ENCODE measurements around the gene LMOD1.
"Not testable (repeated sequence)": the region's sequence is repeated elsewhere in the genome, so short reads cannot be mapped to it uniquely, and the experiment has no call there.

The LMOD1 gene

GRCh38 chr1:201947697-201948008 lies 1.3 kb upstream of the LMOD1 start:
- no peak for DNase-seq (ENCODE audit: low spot score)

- no peak for DNase-seq (ENCODE audit: low spot score)
Measured at GRCh38 chr1:201945863-201946223, 505 bp downstream of the LMOD1 start.

- peak; percentile 23 for DNase-seq (ENCODE audit: low spot score)
Measured at GRCh38 chr1:201945157-201945556, 1.2 kb downstream of the LMOD1 start.

GRCh38 chr1:201944639-201945038 lies 1.7 kb downstream of the LMOD1 start:
- no peak for DNase-seq (ENCODE audit: low spot score)

- no peak for DNase-seq (ENCODE audit: low spot score)
Measured at GRCh38 chr1:201944002-201944401, 2.3 kb downstream of the LMOD1 start.

- no peak for DNase-seq (ENCODE audit: low spot score)
Measured at GRCh38 chr1:201942129-201942495, 4.2 kb downstream of the LMOD1 start.

GRCh38 chr1:201941420-201942128 lies 4.8 kb downstream of the LMOD1 start:
- DNase-seq (ENCODE audit: low spot score), result no peak

GRCh38 chr1:201940316-201940715 lies 6.0 kb downstream of the LMOD1 start:
- DNase-seq (ENCODE audit: low spot score), result not testable (repeated sequence)

GRCh38 chr1:201939574-201939973 lies 6.8 kb downstream of the LMOD1 start:
- DNase-seq (ENCODE audit: low spot score), result no peak

- DNase-seq (ENCODE audit: low spot score), result no peak
Measured at GRCh38 chr1:201939148-201939547, 7.2 kb downstream of the LMOD1 start.

GRCh38 chr1:201938440-201939035 lies 7.8 kb downstream of the LMOD1 start:
- DNase-seq (ENCODE audit: low spot score), result no peak

- peak; percentile 63 for DNase-seq (ENCODE audit: low spot score)
Measured at GRCh38 chr1:201937624-201938213, 8.6 kb downstream of the LMOD1 start.

GRCh38 chr1:201933840-201934430 lies 12.4 kb downstream of the LMOD1 start:
- no peak for DNase-seq (ENCODE audit: low spot score)

- no peak for DNase-seq (ENCODE audit: low spot score)
Measured at GRCh38 chr1:201930803-201931202, 15.5 kb downstream of the LMOD1 start.

GRCh38 chr1:201930137-201930536 lies 16.2 kb downstream of the LMOD1 start:
- no peak for DNase-seq (ENCODE audit: low spot score)

- DNase-seq (ENCODE audit: low spot score), result no peak
Measured at GRCh38 chr1:201928266-201928665, 18.1 kb downstream of the LMOD1 start.

GRCh38 chr1:201925981-201926645 lies 20.2 kb downstream of the LMOD1 start:
- no peak for DNase-seq (ENCODE audit: low spot score)

GRCh38 chr1:201925301-201925567 lies 21.1 kb downstream of the LMOD1 start:
- DNase-seq (ENCODE audit: low spot score), result no peak

- no peak for DNase-seq (ENCODE audit: low spot score)
Measured at GRCh38 chr1:201921952-201922558, 24.3 kb downstream of the LMOD1 start.

- DNase-seq (ENCODE audit: low spot score), result no peak
Measured at GRCh38 chr1:201918343-201918742, 28.0 kb downstream of the LMOD1 start.

- DNase-seq (ENCODE audit: low spot score), result peak; percentile 60
Measured at GRCh38 chr1:201917362-201918033, 28.9 kb downstream of the LMOD1 start.

- DNase-seq (ENCODE audit: low spot score), result peak; percentile 76
Measured at GRCh38 chr1:201916649-201917249, 29.6 kb downstream of the LMOD1 start.

Data from AG08396 (cell line).